AG04450 (cell line): ENCODE results near the gene PKN2. TPM values are rescaled to one million over a fixed set of nuclear protein-coding genes. Genes with fewer than 3 reads are reported as not detected.

Experiments used
- CTCF ChIA-PET: fragments of 300-600, 350-600 bp; formaldehyde crosslinking; extraction: SDS; loops from one replicate; lab custom pipeline; 2022; ENCODE audit warnings: antibody characterized with exemption, inconsistent platforms; lab: Charles Lee
- POLR2A ChIA-PET: fragments of 350-600 bp; formaldehyde crosslinking; extraction: SDS; loops from one replicate; lab custom pipeline; 2021; ENCODE audit warnings: antibody characterized with exemption, inconsistent platforms; lab: Yijun Ruan, JAX
- DNase-seq: peaks from one replicate; pipeline ENCODE4 v3.0.0-alpha.2; 2011; ENCODE audit warnings: low read depth, low spot score
- H3K27ac ChIP-seq: one replicate; pipeline ENCODE4 v1.5.1; 2012; ENCODE audit warnings: low read depth, low read length, control low read depth
- H3K27me3 ChIP-seq: one replicate; pipeline ENCODE4 v1.6.0; 2012; ENCODE audit warnings: low read length; ENCODE audit not compliant: control insufficient read depth, insufficient read depth
- H3K4me3 ChIP-seq: 2 replicates; pipeline ENCODE4 v1.5.1; 2011; ENCODE audit warnings: mild to moderate bottlenecking, low read depth, low read length, control low read depth
- H3K9me3 ChIP-seq: 2 replicates; pipeline ENCODE4 v1.5.1; 2012; ENCODE audit warnings: low read length; ENCODE audit not compliant: control insufficient read depth, insufficient read depth
- polyA plus RNA-seq: library from polyadenylated mRNA; depleted of rRNA; stranded (reverse); fragments of >200 nt; gene quantifications from 2 replicates; pipeline ENCODE4 v1.2.3, GENCODE V29; 2011
- TF ChIP-seq, protein P1 (sequence below): IDR thresholded peaks from 2 replicates; pipeline ENCODE4 v1.5.1; 2011; ENCODE audit warnings: low read depth, low read length, control low read depth, inconsistent platforms

PKN2 gene
- polyA plus RNA-seq, 1 experiment: 35.9 TPM

DNA sequence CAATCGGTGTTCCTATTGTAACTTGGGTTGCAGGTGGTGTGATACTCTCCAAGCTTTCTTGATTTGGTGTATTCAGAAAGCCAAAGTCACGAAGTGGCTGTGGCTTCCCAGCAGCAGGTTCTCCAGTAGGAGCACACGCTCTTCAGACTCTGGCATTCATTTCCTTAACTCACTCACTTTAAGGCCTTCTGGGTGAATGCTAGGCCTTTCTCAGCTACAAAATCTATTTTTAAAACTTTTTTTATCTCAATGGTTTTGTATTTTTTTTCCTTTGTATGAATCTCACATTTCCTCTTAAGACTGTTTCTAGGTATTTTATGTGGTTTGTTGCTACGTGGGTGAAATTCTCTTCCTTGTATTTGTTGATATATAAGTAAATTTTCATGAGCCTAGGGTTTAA is 22.9 kb upstream of the PKN2 start:
- POLR2A ChIA-PET: interaction anchor here (1.1 kb wide), 1 partner anchor 24 kb away, joined by 3 read pairs; no protein-coding TSS in a partner anchor

DNA sequence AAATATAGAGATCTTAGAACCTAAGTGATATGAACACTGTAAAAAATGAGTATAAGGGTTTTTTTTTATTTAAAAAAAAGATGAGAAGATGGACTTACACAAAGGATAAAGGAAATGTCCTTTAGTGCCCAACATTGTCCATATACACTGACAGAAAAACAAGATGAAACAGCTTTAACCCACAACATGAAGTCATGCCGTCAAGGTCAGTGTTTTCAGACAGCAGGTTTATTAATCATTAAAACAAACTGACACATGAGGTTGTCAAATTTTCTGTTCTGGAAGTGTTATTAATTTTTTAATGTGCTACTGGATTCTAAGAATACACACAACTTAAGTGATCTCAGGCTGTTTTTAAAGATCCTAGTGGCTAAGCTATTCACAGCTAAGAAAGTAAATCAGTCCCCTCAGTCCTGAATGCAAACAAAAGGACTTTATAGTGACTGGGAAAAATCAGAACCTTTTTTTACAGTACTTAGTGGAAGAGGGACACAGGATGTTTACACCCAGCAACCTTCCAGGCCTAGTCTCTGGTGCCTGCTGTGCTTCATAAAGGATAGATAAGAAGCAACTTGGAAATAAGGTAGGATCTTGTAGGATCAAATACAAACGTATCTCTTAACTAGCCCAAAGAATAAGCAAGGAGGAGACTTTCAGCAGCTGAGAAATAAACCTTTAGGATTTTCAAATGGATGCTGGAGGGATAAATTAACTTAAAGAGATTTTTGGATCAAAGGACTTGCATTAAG is 21.9 kb upstream of the PKN2 start:
- CTCF ChIA-PET: interaction anchor here (1.2 kb wide), 1 partner anchor 215 kb away, joined by 4 read pairs; no protein-coding TSS in a partner anchor
- TF ChIP-seq, protein P1, sequence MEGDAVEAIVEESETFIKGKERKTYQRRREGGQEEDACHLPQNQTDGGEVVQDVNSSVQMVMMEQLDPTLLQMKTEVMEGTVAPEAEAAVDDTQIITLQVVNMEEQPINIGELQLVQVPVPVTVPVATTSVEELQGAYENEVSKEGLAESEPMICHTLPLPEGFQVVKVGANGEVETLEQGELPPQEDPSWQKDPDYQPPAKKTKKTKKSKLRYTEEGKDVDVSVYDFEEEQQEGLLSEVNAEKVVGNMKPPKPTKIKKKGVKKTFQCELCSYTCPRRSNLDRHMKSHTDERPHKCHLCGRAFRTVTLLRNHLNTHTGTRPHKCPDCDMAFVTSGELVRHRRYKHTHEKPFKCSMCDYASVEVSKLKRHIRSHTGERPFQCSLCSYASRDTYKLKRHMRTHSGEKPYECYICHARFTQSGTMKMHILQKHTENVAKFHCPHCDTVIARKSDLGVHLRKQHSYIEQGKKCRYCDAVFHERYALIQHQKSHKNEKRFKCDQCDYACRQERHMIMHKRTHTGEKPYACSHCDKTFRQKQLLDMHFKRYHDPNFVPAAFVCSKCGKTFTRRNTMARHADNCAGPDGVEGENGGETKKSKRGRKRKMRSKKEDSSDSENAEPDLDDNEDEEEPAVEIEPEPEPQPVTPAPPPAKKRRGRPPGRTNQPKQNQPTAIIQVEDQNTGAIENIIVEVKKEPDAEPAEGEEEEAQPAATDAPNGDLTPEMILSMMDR: no peak
- no peak for DNase-seq
- POLR2A ChIA-PET: no interaction called here
- Histone ChIP-seq H3K9me3 (no peaks in the 10 kb centered on the region; the same call in 1 of the 2 replicates), H3K27ac (no peak overlapping the region), H3K4me3 (no peak overlapping the region), H3K27me3 (peaks cover 3% of the 10 kb centered on the region)

More for the DNA sequence above, 22.9 kb upstream of the PKN2 start:
- Histone ChIP-seq H3K27ac (no peak overlapping the region), H3K9me3 (no peaks in the 10 kb centered on the region), H3K27me3 (peaks cover 3% of the 10 kb centered on the region), H3K4me3 (no peak overlapping the region)
- no peak for DNase-seq
- CTCF ChIA-PET: no interaction called here
- TF ChIP-seq, protein P1: no peak

DNA sequence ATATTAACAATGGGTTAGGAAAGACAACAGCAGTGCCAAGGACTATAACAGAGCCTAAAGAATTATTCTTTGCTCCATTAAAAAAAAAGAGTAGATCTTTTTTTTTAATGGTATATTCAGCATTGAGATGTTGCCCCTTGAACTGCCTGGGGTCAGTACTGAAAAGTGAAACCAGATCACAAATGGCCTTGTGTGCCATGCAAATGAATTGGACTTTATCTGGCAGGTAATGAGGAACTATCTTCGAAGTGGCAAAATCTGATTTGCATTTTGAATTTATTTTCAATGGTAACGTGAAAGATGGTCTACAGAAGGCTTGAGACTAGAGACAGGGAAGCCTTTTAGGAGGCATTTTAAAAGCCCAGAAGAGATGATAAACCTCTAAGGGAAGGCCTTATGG is 21.4 kb upstream of the PKN2 start:
- DNase-seq: no peak
- Histone ChIP-seq H3K9me3 (no peaks in the 10 kb centered on the region; the same call in 1 of the 2 replicates), H3K27ac (no peak overlapping the region), H3K4me3 (no peak overlapping the region), H3K27me3 (peaks cover 3% of the 10 kb centered on the region)
- TF ChIP-seq, protein P1: no peak
- ChIA-PET POLR2A (no interaction called here), CTCF (interaction anchor here (1.2 kb wide), 1 partner anchor 214 kb away, joined by 4 read pairs; no protein-coding TSS in a partner anchor)

DNA sequence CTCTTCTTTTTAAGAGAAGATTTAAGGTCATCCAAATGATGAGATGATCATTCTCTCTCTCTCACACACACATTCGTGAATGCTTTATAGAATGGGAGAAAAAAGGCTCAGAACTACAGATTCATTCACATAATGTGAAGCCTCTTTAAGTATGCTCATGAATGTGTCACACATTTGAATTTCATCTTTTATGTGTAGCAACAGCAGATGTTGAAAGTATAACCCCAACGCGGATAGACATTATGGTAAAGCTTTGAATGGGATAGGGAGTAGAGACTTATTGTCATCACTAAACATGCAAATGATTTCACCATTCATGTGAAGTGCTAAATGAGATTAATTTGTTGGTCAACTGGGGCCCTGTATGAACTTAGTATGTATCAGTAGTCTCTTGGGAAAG is 15.7 kb upstream of the PKN2 start:
- ChIA-PET CTCF (interaction anchor here (2.4 kb wide), 1 partner anchor 12 kb away, joined by 11 read pairs; no protein-coding TSS in a partner anchor), POLR2A (no interaction called here)
- DNase-seq: no peak
- Histone ChIP-seq H3K27ac (no peak overlapping the region), H3K9me3 (no peaks in the 10 kb centered on the region; the same call in 1 of the 2 replicates), H3K27me3 (no peaks in the 10 kb centered on the region), H3K4me3 (no peak overlapping the region)
- TF ChIP-seq, protein P1: no peak

DNA sequence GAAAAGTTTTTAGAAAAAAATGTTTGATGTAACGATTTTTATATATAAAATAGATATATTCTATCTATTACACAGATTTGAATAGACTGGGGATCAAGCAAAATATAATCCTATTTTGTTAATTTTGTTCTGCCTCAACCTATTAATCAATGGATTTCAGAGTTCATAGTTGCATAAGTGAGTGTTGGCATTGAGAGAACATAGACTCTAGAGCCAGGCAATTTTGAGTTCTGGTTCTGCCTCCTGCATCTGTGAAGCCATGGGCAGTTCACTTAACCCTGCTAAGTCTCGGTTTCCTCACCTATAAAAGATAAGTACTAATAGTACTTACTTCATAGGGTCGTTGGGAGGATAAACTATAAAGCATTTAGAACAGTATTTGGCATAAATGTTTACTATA is 13.6 kb upstream of the PKN2 start:
- TF ChIP-seq, protein P1: no peak
- Histone ChIP-seq H3K4me3 (no peak overlapping the region), H3K9me3 (no peaks in the 10 kb centered on the region; the same call in 1 of the 2 replicates), H3K27ac (no peak overlapping the region), H3K27me3 (no peaks in the 10 kb centered on the region)
- DNase-seq: no peak
- ChIA-PET CTCF (no interaction called here), POLR2A (no interaction called here)
